Esophagus mucosa (tissue), 1 donor: ENCODE measurements around the gene DPH6. TPM values are rescaled to one million over a fixed set of nuclear protein-coding genes. Genes with fewer than 3 reads are reported as not detected.
A peak's percentile ranks its signal among the peaks of the same experiment; 100 is the strongest.
"Not testable (repeated sequence)": the region's sequence is repeated elsewhere in the genome, so short reads cannot be mapped to it uniquely, and the experiment has no call there.

Source experiments
- ATAC-seq: fragments of 200-7000 bp; cut with Tn5 transposase; one replicate; pipeline ENCODE4 v1.9.1; 2020
- total RNA-seq: library from RNA; stranded (reverse); gene quantifications from one replicate; pipeline ENCODE4 v1.2.4, GENCODE V29; 2023
- donor health status: DM: yes; HTN: yes; CAD: no.

Gene DPH6
- total RNA-seq, 1 donor from 2014 or later, result 17.4 TPM

GRCh38 chr15:35484231-35484945 lies 61.6 kb downstream of the DPH6 start:
- no peak for ATAC-seq

- ATAC-seq, result peak; percentile 96
Measured at GRCh38 chr15:35481992-35482391, 64.0 kb downstream of the DPH6 start.

- ATAC-seq, result no peak
Measured at GRCh38 chr15:35481064-35481463, 64.9 kb downstream of the DPH6 start.

GRCh38 chr15:35479423-35479822 lies 66.5 kb downstream of the DPH6 start:
- no peak for ATAC-seq

- ATAC-seq, result no peak
Measured at GRCh38 chr15:35477312-35478262, 68.4 kb downstream of the DPH6 start.

- ATAC-seq, result no peak
Measured at GRCh38 chr15:35471024-35471423, 74.9 kb downstream of the DPH6 start.

- no peak for ATAC-seq
Measured at GRCh38 chr15:35470441-35470840, 75.5 kb downstream of the DPH6 start.

GRCh38 chr15:35466476-35466875 lies 79.5 kb downstream of the DPH6 start:
- ATAC-seq, result peak; percentile 68

GRCh38 chr15:35465783-35466182 lies 80.2 kb downstream of the DPH6 start:
- ATAC-seq, result no peak

GRCh38 chr15:35460616-35461015 lies 85.3 kb downstream of the DPH6 start:
- peak; percentile 51 for ATAC-seq

- ATAC-seq, result no peak
Measured at GRCh38 chr15:35458176-35458856, 87.6 kb downstream of the DPH6 start.

GRCh38 chr15:35455201-35455600 lies 90.8 kb downstream of the DPH6 start:
- no peak for ATAC-seq

GRCh38 chr15:35450492-35450891 lies 95.5 kb downstream of the DPH6 start:
- ATAC-seq, result no peak

- no peak for ATAC-seq
Measured at GRCh38 chr15:35448294-35448693, 97.7 kb downstream of the DPH6 start.

GRCh38 chr15:35445891-35446290 lies 100.1 kb downstream of the DPH6 start:
- no peak for ATAC-seq

GRCh38 chr15:35444557-35445204 lies 101.3 kb downstream of the DPH6 start:
- no peak for ATAC-seq

GRCh38 chr15:35443376-35443775 lies 102.6 kb downstream of the DPH6 start:
- no peak for ATAC-seq

- no peak for ATAC-seq
Measured at GRCh38 chr15:35442742-35443141, 103.2 kb downstream of the DPH6 start.

GRCh38 chr15:35441279-35441678 lies 104.7 kb downstream of the DPH6 start:
- not testable (repeated sequence) for ATAC-seq

GRCh38 chr15:35440265-35440664 lies 105.7 kb downstream of the DPH6 start:
- no peak for ATAC-seq

- no peak for ATAC-seq
Measured at GRCh38 chr15:35439291-35439690, 106.7 kb downstream of the DPH6 start.

- ATAC-seq, result no peak
Measured at GRCh38 chr15:35437157-35437556, 108.8 kb downstream of the DPH6 start.

- ATAC-seq, result no peak
Measured at GRCh38 chr15:35436422-35436821, 109.5 kb downstream of the DPH6 start.
